ENCODE results near the gene HCFC1. TPM values are rescaled to one million over a fixed set of nuclear protein-coding genes. Genes with fewer than 3 reads are reported as not detected.

Gene HCFC1
- total and polyA plus RNA-seq, 2 of the 8 experiments (the other 6 are each of a cell fraction or from before 2014, with no cell fraction given) = 24.9 to 117 TPM

DNA sequence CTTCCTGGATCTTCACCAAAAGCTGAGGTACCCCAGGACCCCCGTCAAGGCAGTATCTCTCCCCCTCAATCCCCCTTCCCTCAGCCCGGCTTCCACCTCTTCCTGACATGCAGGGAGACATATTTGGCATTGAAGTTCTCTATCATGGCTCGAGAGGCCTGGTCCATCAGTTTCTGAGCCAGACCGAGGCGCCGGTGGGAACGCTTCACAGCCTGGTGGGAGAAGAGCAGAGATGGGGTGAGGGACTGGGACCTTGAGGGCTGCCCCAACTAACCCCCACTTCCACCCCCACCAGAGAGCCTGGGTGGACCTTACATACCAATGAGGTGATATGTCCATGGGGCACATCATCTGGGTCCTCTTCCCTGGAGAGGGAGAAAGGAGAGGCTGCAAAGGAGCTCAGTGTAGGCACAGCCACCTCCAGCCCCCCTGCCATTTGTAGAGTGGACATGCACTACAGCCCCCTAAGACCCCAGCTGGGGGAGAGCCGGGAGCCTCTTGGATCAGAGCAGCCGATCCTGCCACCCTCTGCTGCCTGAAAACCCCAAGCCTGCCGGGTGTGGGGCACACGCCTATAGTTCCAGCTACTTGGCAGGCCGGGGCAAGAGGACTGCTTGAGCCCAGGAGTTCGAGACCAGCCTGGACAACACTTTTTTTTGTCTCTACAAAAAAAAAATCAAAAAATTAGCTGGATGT is 39.2 kb downstream of the HCFC1 start:
- H2AFZ ChIP-seq (ENCODE audit: low read length) = no peak overlapping the region
- peaks cover 0 to 10% (median 4%) of the 10 kb centered on the region in 4 experiments; a peak in 2 of 8 replicates for H3K36me3 ChIP-seq (ENCODE audit: control insufficient read depth in 2 of 4, insufficient read depth in 4 of 4, low read length in 3 of 4)
- H3K4me2 ChIP-seq (ENCODE audit: insufficient read depth in 1 of 2, low read depth in 2 of 2, low read length in 2 of 2) = no peak overlapping the region
- no peak overlapping the region for H3K4ac ChIP-seq (replicated peaks; ENCODE audit: insufficient read length, low read depth, low read length)
- H4K91ac ChIP-seq (replicated peaks; ENCODE audit: insufficient read length, low read length) = no peak overlapping the region
- peaks cover 8% of the 10 kb centered on the region; the same call in 1 of the 2 replicates for H3K23me2 ChIP-seq (ENCODE audit: low read depth, low read length)
- H3K9ac ChIP-seq (replicated peaks in 1 of 4; ENCODE audit: extremely low read depth in 1 of 4, low read depth in 3 of 4, low read length in 3 of 4) = no peak overlapping the region
- peaks cover 0 to 13% of the 10 kb centered on the region in 2 experiments; a peak in 2 of 4 replicates for H3K79me2 ChIP-seq (ENCODE audit: control insufficient read depth in 1 of 2, insufficient read depth in 2 of 2, low read length in 2 of 2)
- no peak overlapping the region for H3K4me3 ChIP-seq (ENCODE audit: extremely low read depth in 1 of 4, insufficient read depth in 2 of 4, low read depth in 3 of 4, low read length in 4 of 4)
- no peak overlapping the region for H2BK15ac ChIP-seq (ENCODE audit: low read length)
- H2BK120ac ChIP-seq (replicated peaks; ENCODE audit: low read depth, low read length) = no peak overlapping the region
- no peak overlapping the region for H4K5ac ChIP-seq (ENCODE audit: insufficient read length, low read depth, low read length)
- H4K20me1 ChIP-seq (replicated peaks in 1 of 2; ENCODE audit: control insufficient read depth in 1 of 2, insufficient read depth in 2 of 2, low read length in 2 of 2) = peaks cover 0 to 3% of the 10 kb centered on the region in 2 experiments
- no peak overlapping the region for H2AK5ac ChIP-seq (ENCODE audit: low read depth, low read length)
- no peak overlapping the region for H3K18ac ChIP-seq (ENCODE audit: extremely low read depth, low read length)
- H3K27ac ChIP-seq (ENCODE audit: low read depth, low read length) = no peak overlapping the region
- H2BK5ac ChIP-seq (ENCODE audit: low read depth, low read length) = no peak overlapping the region
- no peaks in the 10 kb centered on the region for H3K9me3 ChIP-seq (ENCODE audit: insufficient read depth in 2 of 2, low read depth in 1 of 2, low read length in 1 of 2)
- ChIA-PET POLR2A (ENCODE audit: partially characterized antibody) (interaction anchor here (18.9 kb wide), 1 partner anchor 8 kb away, joined by 231 read pairs; the partner anchor contains the start of gene ARHGAP4), CTCF (ENCODE audit: partially characterized antibody) (interaction anchor here (1.4 to 19.6 kb wide), 2 partner anchors 9 to 16 kb away, joined by 7 to 272 read pairs; partner anchors contain the start of gene RENBP)
- FAIRE-seq (no peak), DNase-seq (ENCODE audit: low read depth in 1 of 2, low spot score in 2 of 2) (no peak)
- 94% methylated on average over 11 of the region's 13 CpGs; no CpG with 5 or more reads in 1 of the 2 experiments for WGBS, 2 experiments (ENCODE audit: extremely low coverage in 1 of 2, insufficient coverage in 1 of 2, insufficient read length in 1 of 2, insufficient replicate concordance in 2 of 2, low coverage in 1 of 2, low lambda C conversion rate in 2 of 2, missing lambda C conversion rate in 1 of 2)
- no peak overlapping the region for H3K14ac ChIP-seq (ENCODE audit: insufficient read length)
- no peak overlapping the region for H3K56ac ChIP-seq (replicated peaks; ENCODE audit: insufficient read length, low read depth, low read length)
- peaks cover 0 to 10% (median 6%) of the 10 kb centered on the region in 4 experiments; a peak in 5 of 7 replicates for H3K4me1 ChIP-seq (replicated peaks in 1 of 4; ENCODE audit: control insufficient read depth in 3 of 4, insufficient read depth in 4 of 4, low read length in 3 of 4)
- no peak overlapping the region for H2BK20ac ChIP-seq (ENCODE audit: low read length)
- H3K27me3 ChIP-seq (replicated peaks in 1 of 4; ENCODE audit: control insufficient read depth in 3 of 4, extremely low read depth in 1 of 4, insufficient read depth in 3 of 4, low read length in 3 of 4) = no peaks in the 10 kb centered on the region
- no peaks in the 10 kb centered on the region for H3K79me1 ChIP-seq (ENCODE audit: low read depth, low read length)
- no peak overlapping the region for H2BK12ac ChIP-seq (ENCODE audit: low read depth, low read length)
- H3K23ac ChIP-seq (ENCODE audit: insufficient read length) = no peak overlapping the region
- no peak overlapping the region for H4K8ac ChIP-seq (ENCODE audit: extremely low read depth, insufficient read depth, low read length)
- TF ChIP-seq CHD1 (IDR thresholded peaks at IDR 0.05; ENCODE audit: low read depth, low read length) = no peak
- TF ChIP-seq BCL11A (IDR thresholded peaks at IDR 0.05; ENCODE audit: low read depth in 2 of 2, low read length in 2 of 2) = no peak
- no peak for TF ChIP-seq RAD21 (IDR thresholded peaks at IDR 0.05 in 1 of 2, conservative IDR thresholded peaks at IDR 0.05 in 1 of 2; ENCODE audit: low read depth in 2 of 2, low read length in 2 of 2)
- TF ChIP-seq SP4 (IDR thresholded peaks at IDR 0.05; ENCODE audit: low read length) = no peak
- TF ChIP-seq CHD2 (IDR thresholded peaks at IDR 0.05; ENCODE audit: low read length) = no peak
- no peak for TF ChIP-seq SRF (IDR thresholded peaks at IDR 0.05; ENCODE audit: low read depth, low read length)
- TF ChIP-seq ZNF274 (IDR thresholded peaks at IDR 0.05; ENCODE audit: borderline replicate concordance, extremely low read depth, low read length) = no peak
- TF ChIP-seq CTBP2 (IDR thresholded peaks at IDR 0.05; ENCODE audit: borderline replicate concordance, insufficient read depth, insufficient read length, low read length) = no peak
- no peak for TF ChIP-seq JUN (IDR thresholded peaks at IDR 0.05; ENCODE audit: low read depth, low read length)
